H1 (cell line): ENCODE measurements around the gene SPEF1. TPM values are rescaled to one million over a fixed set of nuclear protein-coding genes. Genes with fewer than 3 reads are reported as not detected.

ENCODE experiments used
- CTCF ChIA-PET: fragments of 300-600 bp; sonication (Branson Sonifier 250); formaldehyde crosslinking; loops from one replicate; lab custom pipeline; 2021; ENCODE audit not compliant: partially characterized antibody; lab: Charles Lee
- POLR2A ChIA-PET: fragments of 300-600 bp; sonication (Branson Sonifier 250); formaldehyde crosslinking; loops from one replicate; lab custom pipeline; 2021; ENCODE audit warnings: inconsistent platforms; ENCODE audit not compliant: partially characterized antibody; lab: Charles Lee
- DNase-seq, 2 experiments: peaks; one replicate each; pipeline versions ENCODE4 v3.0.0 to v3.0.0-alpha.2; 2010 to 2022; ENCODE audit warnings: low spot score in 2 of 2, low read depth in 1 of 2, mixed read lengths in 1 of 2
- FAIRE-seq: peaks from 2 replicates; lab custom pipeline; 2011; peaks lifted over from hg19 to GRCh38; lab: Jason Lieb, UNC
- H2AFZ ChIP-seq: 2 replicates; pipeline ENCODE4 v1.8.1; 2012; ENCODE audit warnings: low read length, inconsistent platforms
- H2AK5ac ChIP-seq: 2 replicates; pipeline ENCODE4 v1.6.1; 2013; ENCODE audit warnings: low read depth, low read length
- H2BK120ac ChIP-seq: replicated peaks from 2 replicates; pipeline ENCODE3; 2013; ENCODE audit warnings: low read depth, low read length, inconsistent platforms
- H2BK12ac ChIP-seq: 2 replicates; pipeline ENCODE4 v1.6.1; 2013; ENCODE audit warnings: low read depth, low read length
- H2BK15ac ChIP-seq: 2 replicates; pipeline ENCODE4 v1.6.1; 2013; ENCODE audit warnings: low read length
- H2BK20ac ChIP-seq: 2 replicates; pipeline ENCODE4 v1.6.1; 2013; ENCODE audit warnings: low read length
- H2BK5ac ChIP-seq: 2 replicates; pipeline ENCODE4 v1.6.1; 2013; ENCODE audit warnings: low read depth, low read length
- H3K14ac ChIP-seq: 2 replicates; pipeline ENCODE4 v1.6.1; 2013; ENCODE audit warnings: inconsistent platforms; ENCODE audit not compliant: insufficient read length
- H3K18ac ChIP-seq: 2 replicates; pipeline ENCODE4 v1.6.1; 2013; ENCODE audit warnings: low read length; ENCODE audit errors: extremely low read depth
- H3K23ac ChIP-seq: 2 replicates; pipeline ENCODE4 v1.6.1; 2013; ENCODE audit warnings: inconsistent platforms; ENCODE audit not compliant: insufficient read length
- H3K23me2 ChIP-seq: 2 replicates; pipeline ENCODE4 v1.6.1; 2013; ENCODE audit warnings: low read depth, low read length
- H3K27ac ChIP-seq: 2 replicates; pipeline ENCODE4 v1.6.1; 2011; ENCODE audit warnings: low read depth, low read length, inconsistent platforms
- H3K27me3 ChIP-seq, 4 experiments: replicated peaks in 1 of 4; 1 replicate in 1 of 4; 2 replicates in 3 of 4; pipeline versions ENCODE4 v1.6.1 to v1.8.1; 2011 to 2013; ENCODE audit warnings: low read length in 3 of 4, mild to moderate bottlenecking in 3 of 4, inconsistent platforms in 2 of 4, mixed read lengths in 2 of 4, moderate library complexity in 1 of 4; ENCODE audit not compliant: control insufficient read depth in 3 of 4, insufficient read depth in 3 of 4; ENCODE audit errors: extremely low read depth in 1 of 4
- H3K36me3 ChIP-seq, 4 experiments: 2 replicates each; pipeline versions ENCODE4 v1.6.1 to v1.8.1; 2011 to 2013; ENCODE audit warnings: mild to moderate bottlenecking in 4 of 4, low read length in 3 of 4, moderate library complexity in 2 of 4, control low read depth in 1 of 4, inconsistent platforms in 1 of 4; ENCODE audit not compliant: insufficient read depth in 4 of 4, control insufficient read depth in 2 of 4
- H3K4ac ChIP-seq: replicated peaks from 2 replicates; pipeline ENCODE3; 2013; ENCODE audit warnings: low read length, low read depth, mixed read lengths, inconsistent platforms; ENCODE audit not compliant: insufficient read length
- H3K4me1 ChIP-seq, 4 experiments: replicated peaks in 1 of 4; 1 replicate in 1 of 4; 2 replicates in 3 of 4; pipeline versions ENCODE4 v1.6.1 to v1.8.1; 2011 to 2013; ENCODE audit warnings: low read length in 3 of 4, inconsistent platforms in 2 of 4, mixed read lengths in 1 of 4; ENCODE audit not compliant: insufficient read depth in 4 of 4, control insufficient read depth in 3 of 4
- H3K4me2 ChIP-seq, 2 experiments: 2 replicates each; pipeline versions ENCODE4 v1.6.1 to v1.8.1; 2011 to 2013; ENCODE audit warnings: low read depth in 2 of 2, low read length in 2 of 2, control low read depth in 1 of 2, inconsistent platforms in 1 of 2, mild to moderate bottlenecking in 1 of 2; ENCODE audit not compliant: insufficient read depth in 1 of 2
- H3K4me3 ChIP-seq, 4 experiments: fragments of 200-600, 300-600 bp in 1 of 4; sonication (generic), shearing (Covaris generic), sonication (Bioruptor Twin) in 1 of 4; 2 replicates each; pipeline versions ENCODE4 v1.5.1 to v1.8.1; 2011 to 2016; ENCODE audit warnings: low read length in 4 of 4, low read depth in 3 of 4, control low read depth in 2 of 4, inconsistent platforms in 2 of 4, mild to moderate bottlenecking in 2 of 4, mixed read lengths in 1 of 4, moderate library complexity in 1 of 4; ENCODE audit not compliant: insufficient read depth in 2 of 4; ENCODE audit errors: extremely low read depth in 1 of 4
- H3K56ac ChIP-seq: replicated peaks from 2 replicates; pipeline ENCODE3; 2013; ENCODE audit warnings: low read depth, mild to moderate bottlenecking, mixed read lengths, low read length, inconsistent platforms; ENCODE audit not compliant: insufficient read length
- H3K79me1 ChIP-seq: 2 replicates; pipeline ENCODE4 v1.6.1; 2013; ENCODE audit warnings: low read depth, low read length, control low read depth
- H3K79me2 ChIP-seq, 2 experiments: 2 replicates each; pipeline versions ENCODE4 v1.6.1 to v1.8.1; 2012 to 2013; ENCODE audit warnings: low read length in 2 of 2, mild to moderate bottlenecking in 2 of 2, inconsistent platforms in 1 of 2; ENCODE audit not compliant: insufficient read depth in 2 of 2, control insufficient read depth in 1 of 2
- H3K9ac ChIP-seq, 4 experiments: replicated peaks in 1 of 4; 1 replicate in 1 of 4; 2 replicates in 3 of 4; pipeline versions ENCODE4 v1.6.1 to v1.8.1; 2011 to 2013; ENCODE audit warnings: low read depth in 3 of 4, low read length in 3 of 4, control low read depth in 2 of 4, mild to moderate bottlenecking in 2 of 4, moderate library complexity in 2 of 4, inconsistent platforms in 1 of 4; ENCODE audit errors: extremely low read depth in 1 of 4
- H3K9me3 ChIP-seq, 2 experiments: 2 replicates each; pipeline versions ENCODE4 v1.6.1 to v1.8.1; 2012 to 2013; ENCODE audit warnings: mild to moderate bottlenecking in 2 of 2, moderate library complexity in 2 of 2, control low read depth in 1 of 2, inconsistent platforms in 1 of 2, low read depth in 1 of 2, low read length in 1 of 2, mixed read lengths in 1 of 2; ENCODE audit not compliant: insufficient read depth in 2 of 2
- H4K20me1 ChIP-seq, 2 experiments: replicated peaks in 1 of 2; 2 replicates each; pipeline versions ENCODE3 to v1.8.1; 2011 to 2013; ENCODE audit warnings: inconsistent platforms in 2 of 2, low read length in 2 of 2, mild to moderate bottlenecking in 1 of 2; ENCODE audit not compliant: insufficient read depth in 2 of 2, control insufficient read depth in 1 of 2
- H4K5ac ChIP-seq: 2 replicates; pipeline ENCODE4 v1.6.1; 2013; ENCODE audit warnings: low read length, low read depth, mixed read lengths, inconsistent platforms; ENCODE audit not compliant: insufficient read length
- H4K8ac ChIP-seq: 2 replicates; pipeline ENCODE4 v1.8.0; 2013; ENCODE audit warnings: mild to moderate bottlenecking, moderate library complexity, low read length, inconsistent platforms; ENCODE audit not compliant: insufficient read depth; ENCODE audit errors: extremely low read depth
- H4K91ac ChIP-seq: replicated peaks from 2 replicates; pipeline ENCODE3; 2013; ENCODE audit warnings: low read length, mixed read lengths, inconsistent platforms; ENCODE audit not compliant: insufficient read length
- FOSL1 ChIP-seq: IDR thresholded peaks from 2 replicates; pipeline ENCODE4 v1.6.1; 2011; ENCODE audit warnings: mild to moderate bottlenecking, low read depth, low read length, moderate library complexity; ENCODE audit not compliant: insufficient read depth
- TAF7 ChIP-seq: optimal IDR thresholded peaks from 2 replicates; pipeline ENCODE3; 2011; ENCODE audit warnings: low read depth, mild to moderate bottlenecking, inconsistent platforms, low read length, moderate library complexity, borderline replicate concordance
- WGBS, 2 experiments: shearing (Covaris generic) in 1 of 2; methylation state at CpG; one replicate each; pipeline versions ENCODE4 v1.1.6 to v1.1.7; 2013 to 2015; ENCODE audit warnings: low lambda C conversion rate in 2 of 2, mixed read lengths in 2 of 2, inconsistent platforms in 1 of 2, low coverage in 1 of 2, missing lambda C conversion rate in 1 of 2; ENCODE audit not compliant: insufficient replicate concordance in 2 of 2, insufficient coverage in 1 of 2, insufficient read length in 1 of 2; ENCODE audit errors: extremely low coverage in 1 of 2, missing lambda C conversion rate in 1 of 2; 5-methylcytosine and 5-hydroxymethylcytosine counted together
- polyA plus RNA-seq, 7 experiments: library from polyadenylated mRNA; depleted of rRNA in 3 of 7; stranded (reverse) in 5 of 7; unstranded in 2 of 7; fragments of >200 nt in 5 of 7; fragments of 200-250 nt in 2 of 7; gene quantifications; 1 replicate in 5 of 7; 2 replicates in 1 of 7; 4 replicates in 1 of 7; pipeline versions ENCODE4 v1.2.1 to v1.2.3, GENCODE V29; 2011 to 2013; ENCODE audit warnings: missing spikeins in 2 of 7, mixed read lengths in 2 of 7
- total RNA-seq: library from RNA; stranded (reverse); fragmentation: NEBNext Ultra II Directional; extraction: Animal tissue kit (Norgen Biotek cat#: 25700); gene quantifications from 2 replicates; pipeline ENCODE4 v1.2.1, GENCODE V29; 2021

SPEF1 gene
- total and polyA plus RNA-seq, 2 of the 8 experiments (the other 6 are each of a cell fraction or from before 2014, with no cell fraction given): 0.51 to 0.71 TPM

DNA sequence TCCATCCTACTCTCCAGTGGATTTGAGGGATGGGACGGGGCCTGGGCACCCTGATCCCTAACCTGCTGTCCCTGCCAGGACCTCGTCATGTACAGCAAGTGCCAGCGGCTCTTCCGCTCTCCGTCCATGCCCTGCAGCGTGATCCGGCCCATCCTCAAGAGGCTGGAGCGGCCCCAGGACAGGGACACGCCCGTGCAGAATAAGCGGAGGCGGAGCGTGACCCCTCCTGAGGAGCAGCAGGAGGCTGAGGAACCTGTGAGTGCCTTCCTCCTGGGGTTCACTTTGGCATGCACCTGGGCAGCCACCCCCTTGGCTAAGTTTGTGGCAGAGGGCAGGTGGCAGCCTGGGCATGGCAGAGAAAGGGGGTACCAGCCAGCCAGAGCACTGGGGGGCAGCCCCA lies 20.6 kb upstream of the SPEF1 start:
- Histone ChIP-seq H3K79me2 (no peaks in the 10 kb centered on the region; a peak in 1 of 4 replicates), H3K18ac (no peak overlapping the region), H4K8ac (no peak overlapping the region), H3K23me2 (peaks cover 4% of the 10 kb centered on the region; the same call in 1 of the 2 replicates), H3K79me1 (no peaks in the 10 kb centered on the region; the same call in 1 of the 2 replicates), H3K4me2 (no peak overlapping the region), H4K5ac (no peak overlapping the region), H2BK15ac (no peak overlapping the region), H3K36me3 (peaks cover 4 to 35% (median 30%) of the 10 kb centered on the region in 4 experiments), H3K14ac (no peak overlapping the region), H3K27ac (no peak overlapping the region), H4K20me1 (peaks cover 3% of the 10 kb centered on the region in 2 experiments), H2BK120ac (no peak overlapping the region), H3K4me3 (no peak overlapping the region), H2BK5ac (no peak overlapping the region), H3K4ac (no peak overlapping the region), H3K27me3 (no peaks in the 10 kb centered on the region), H3K56ac (no peak overlapping the region), H3K4me1 (peaks cover 6 to 32% (median 27%) of the 10 kb centered on the region in 4 experiments), H3K23ac (no peak overlapping the region), H3K9me3 (no peaks in the 10 kb centered on the region), H2BK12ac (no peak overlapping the region), H2BK20ac (no peak overlapping the region), H2AFZ (no peak overlapping the region), H2AK5ac (no peak overlapping the region), H3K9ac (no peak overlapping the region), H4K91ac (no peak overlapping the region)
- no peak for DNase-seq
- CTCF ChIA-PET: interaction anchor here (0.9 to 3.7 kb wide), 2 partner anchors 15 to 220 kb away, joined by 3 to 29 read pairs; partner anchors contain the start of gene CENPB
- POLR2A ChIA-PET: interaction anchor here (1.1 kb wide), 1 partner anchor 21 kb away, joined by 3 read pairs; no protein-coding TSS in a partner anchor
- WGBS, 2 experiments: 95% methylated on average over 13 of the region's 13 CpGs; no CpG with 5 or more reads in 1 of the 2 experiments
- TF ChIP-seq FOSL1 (no peak), TAF7 (no peak)
- no peak for FAIRE-seq
